Chondrocyte (in vitro differentiated cells): ENCODE data around the gene INS. TPM values are rescaled to one million over a fixed set of nuclear protein-coding genes. Genes with fewer than 3 reads are reported as not detected.
A peak's percentile ranks its signal among the peaks of the same experiment; 100 is the strongest.
"Not testable (repeated sequence)": the region's sequence is repeated elsewhere in the genome, so short reads cannot be mapped to it uniquely, and the experiment has no call there.

ENCODE experiments used
- DNase-seq: peaks from one replicate; pipeline ENCODE4 v3.0.0; 2021; ENCODE audit warnings: mixed read lengths, low spot score
- H3K27ac Mint-ChIP-seq: one replicate; pipeline ENCODE4 v1.8.0; 2021; ENCODE audit warnings: mild to moderate bottlenecking, moderate library complexity, mixed read lengths; ENCODE audit not compliant: unreplicated experiment
- H3K27me3 Mint-ChIP-seq: 2 replicates; pipeline ENCODE4 v1.8.0; 2021; ENCODE audit warnings: low read depth, mixed read lengths
- H3K36me3 Mint-ChIP-seq: 2 replicates; pipeline ENCODE4 v1.8.0; 2021; ENCODE audit warnings: low read depth, mixed read lengths
- H3K4me1 Mint-ChIP-seq: 2 replicates; pipeline ENCODE4 v1.8.0; 2021; ENCODE audit warnings: low read depth, mild to moderate bottlenecking, mixed read lengths
- H3K4me3 Mint-ChIP-seq: one replicate; pipeline ENCODE4 v1.8.0; 2021; ENCODE audit warnings: mild to moderate bottlenecking, moderate library complexity, mixed read lengths; ENCODE audit not compliant: unreplicated experiment
- H3K9me3 Mint-ChIP-seq: 2 replicates; pipeline ENCODE4 v1.8.0; 2021; ENCODE audit warnings: low read depth, mixed read lengths
- CTCF ChIP-seq: fragments of 200-600 bp; sonication (generic); IDR thresholded peaks from 2 replicates; pipeline ENCODE4 v1.5.0; 2021; ENCODE audit warnings: antibody characterized with exemption, mild to moderate bottlenecking, moderate library complexity
- total RNA-seq: library from RNA; stranded (reverse); gene quantifications from 3 replicates; pipeline ENCODE4 v1.2.1, GENCODE V29; 2021

The INS gene
- total RNA-seq, 1 donor from 2014 or later = not detected

- no peak for TF ChIP-seq CTCF
- no peak for DNase-seq
- Mint-ChIP-seq H3K4me1 (no peaks in the 10 kb centered on the region), H3K27ac (no peak overlapping the region), H3K27me3 (peaks cover 18% of the 10 kb centered on the region), H3K4me3 (no peak overlapping the region), H3K36me3 (no peaks in the 10 kb centered on the region), H3K9me3 (peaks cover 8% of the 10 kb centered on the region)
Observed at GRCh38 chr11:2197771-2198520, 36.9 kb upstream of the INS start.

- peaks cover 18% of the 10 kb centered on the region for H3K27me3 Mint-ChIP-seq
- no peak for DNase-seq
- H3K36me3 Mint-ChIP-seq = no peaks in the 10 kb centered on the region
- TF ChIP-seq CTCF = peak; percentile 88
- no peaks in the 10 kb centered on the region for H3K4me1 Mint-ChIP-seq
- H3K4me3 Mint-ChIP-seq = no peak overlapping the region
- H3K27ac Mint-ChIP-seq = no peak overlapping the region
- peaks cover 8% of the 10 kb centered on the region for H3K9me3 Mint-ChIP-seq
Observed at GRCh38 chr11:2196970-2197770, 36.2 kb upstream of the INS start.

GRCh38 chr11:2195756-2196088 is 34.7 kb upstream of the INS start:
- no peak overlapping the region for H3K4me3 Mint-ChIP-seq
- H3K36me3 Mint-ChIP-seq = no peaks in the 10 kb centered on the region
- TF ChIP-seq CTCF = no peak
- H3K9me3 Mint-ChIP-seq = peaks cover 1% of the 10 kb centered on the region
- no peak for DNase-seq
- H3K27me3 Mint-ChIP-seq = peaks cover 24% of the 10 kb centered on the region
- H3K4me1 Mint-ChIP-seq = no peaks in the 10 kb centered on the region
- H3K27ac Mint-ChIP-seq = no peak overlapping the region

GRCh38 chr11:2194877-2195755 is 34.1 kb upstream of the INS start:
- H3K4me3 Mint-ChIP-seq = no peak overlapping the region
- no peak overlapping the region for H3K27ac Mint-ChIP-seq
- no peaks in the 10 kb centered on the region for H3K36me3 Mint-ChIP-seq
- no peaks in the 10 kb centered on the region for H3K4me1 Mint-ChIP-seq
- no peaks in the 10 kb centered on the region for H3K9me3 Mint-ChIP-seq
- peak; percentile 91 for TF ChIP-seq CTCF
- H3K27me3 Mint-ChIP-seq = peaks cover 28% of the 10 kb centered on the region
- no peak for DNase-seq

- not testable (repeated sequence) for DNase-seq, H3K36me3 Mint-ChIP-seq, H3K9me3 Mint-ChIP-seq, H3K27ac Mint-ChIP-seq, H3K4me1 Mint-ChIP-seq, H3K4me3 Mint-ChIP-seq
- H3K27me3 Mint-ChIP-seq = peaks cover 34% of the 10 kb centered on the region
Observed at GRCh38 chr11:2193888-2194595, 33.0 kb upstream of the INS start.
